ENCODE data around the gene ACTA2.

DNA sequence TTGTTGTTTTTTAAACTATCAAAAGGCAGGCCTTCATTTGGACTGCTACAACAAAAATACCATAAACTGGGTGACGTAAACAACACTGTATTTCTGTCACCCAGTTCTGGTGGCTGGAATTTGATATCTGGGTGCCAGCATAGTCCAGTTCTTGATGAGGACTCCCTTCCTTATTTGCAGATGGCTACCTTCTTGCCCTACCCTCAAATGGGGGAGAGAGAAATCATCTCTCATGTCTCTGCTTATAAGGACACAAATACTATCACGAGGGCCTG lies 25.2 kb downstream of the ACTA2 start:
- no peak for TF ChIP-seq EZH2 (IDR thresholded peaks at IDR 0.05; ENCODE audit: borderline replicate concordance, low read length)
- TF ChIP-seq, protein P1, sequence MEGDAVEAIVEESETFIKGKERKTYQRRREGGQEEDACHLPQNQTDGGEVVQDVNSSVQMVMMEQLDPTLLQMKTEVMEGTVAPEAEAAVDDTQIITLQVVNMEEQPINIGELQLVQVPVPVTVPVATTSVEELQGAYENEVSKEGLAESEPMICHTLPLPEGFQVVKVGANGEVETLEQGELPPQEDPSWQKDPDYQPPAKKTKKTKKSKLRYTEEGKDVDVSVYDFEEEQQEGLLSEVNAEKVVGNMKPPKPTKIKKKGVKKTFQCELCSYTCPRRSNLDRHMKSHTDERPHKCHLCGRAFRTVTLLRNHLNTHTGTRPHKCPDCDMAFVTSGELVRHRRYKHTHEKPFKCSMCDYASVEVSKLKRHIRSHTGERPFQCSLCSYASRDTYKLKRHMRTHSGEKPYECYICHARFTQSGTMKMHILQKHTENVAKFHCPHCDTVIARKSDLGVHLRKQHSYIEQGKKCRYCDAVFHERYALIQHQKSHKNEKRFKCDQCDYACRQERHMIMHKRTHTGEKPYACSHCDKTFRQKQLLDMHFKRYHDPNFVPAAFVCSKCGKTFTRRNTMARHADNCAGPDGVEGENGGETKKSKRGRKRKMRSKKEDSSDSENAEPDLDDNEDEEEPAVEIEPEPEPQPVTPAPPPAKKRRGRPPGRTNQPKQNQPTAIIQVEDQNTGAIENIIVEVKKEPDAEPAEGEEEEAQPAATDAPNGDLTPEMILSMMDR (IDR thresholded peaks at IDR 0.05; ENCODE audit: low read length), result no peak
